ENCODE results near the gene FXYD2.

- no peak for TF ChIP-seq RNF219 (CRISPR knock-in tag; IDR thresholded peaks at IDR 0.05)
- TF ChIP-seq TRAFD1 (CRISPR knock-in tag; IDR thresholded peaks at IDR 0.05; ENCODE audit: borderline replicate concordance) = no peak
- TF ChIP-seq, protein P1, sequence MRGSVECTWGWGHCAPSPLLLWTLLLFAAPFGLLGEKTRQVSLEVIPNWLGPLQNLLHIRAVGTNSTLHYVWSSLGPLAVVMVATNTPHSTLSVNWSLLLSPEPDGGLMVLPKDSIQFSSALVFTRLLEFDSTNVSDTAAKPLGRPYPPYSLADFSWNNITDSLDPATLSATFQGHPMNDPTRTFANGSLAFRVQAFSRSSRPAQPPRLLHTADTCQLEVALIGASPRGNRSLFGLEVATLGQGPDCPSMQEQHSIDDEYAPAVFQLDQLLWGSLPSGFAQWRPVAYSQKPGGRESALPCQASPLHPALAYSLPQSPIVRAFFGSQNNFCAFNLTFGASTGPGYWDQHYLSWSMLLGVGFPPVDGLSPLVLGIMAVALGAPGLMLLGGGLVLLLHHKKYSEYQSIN (CRISPR knock-in tag; IDR thresholded peaks at IDR 0.05; ENCODE audit: borderline replicate concordance) = no peak
- TF ChIP-seq CSRNP1 (CRISPR knock-in tag; IDR thresholded peaks at IDR 0.05) = no peak
- TF ChIP-seq HNRNPUL1 (IDR thresholded peaks at IDR 0.05; ENCODE audit: low read depth, low read length) = no peak
- no peak for TF ChIP-seq KLF13 (CRISPR knock-in tag; IDR thresholded peaks at IDR 0.05)
- TF ChIP-seq BHLHE40 (IDR thresholded peaks at IDR 0.05; ENCODE audit: low read length) = no peak
- no peak for TF ChIP-seq KLF16 (CRISPR knock-in tag; IDR thresholded peaks at IDR 0.05)
- TF ChIP-seq, protein P2, sequence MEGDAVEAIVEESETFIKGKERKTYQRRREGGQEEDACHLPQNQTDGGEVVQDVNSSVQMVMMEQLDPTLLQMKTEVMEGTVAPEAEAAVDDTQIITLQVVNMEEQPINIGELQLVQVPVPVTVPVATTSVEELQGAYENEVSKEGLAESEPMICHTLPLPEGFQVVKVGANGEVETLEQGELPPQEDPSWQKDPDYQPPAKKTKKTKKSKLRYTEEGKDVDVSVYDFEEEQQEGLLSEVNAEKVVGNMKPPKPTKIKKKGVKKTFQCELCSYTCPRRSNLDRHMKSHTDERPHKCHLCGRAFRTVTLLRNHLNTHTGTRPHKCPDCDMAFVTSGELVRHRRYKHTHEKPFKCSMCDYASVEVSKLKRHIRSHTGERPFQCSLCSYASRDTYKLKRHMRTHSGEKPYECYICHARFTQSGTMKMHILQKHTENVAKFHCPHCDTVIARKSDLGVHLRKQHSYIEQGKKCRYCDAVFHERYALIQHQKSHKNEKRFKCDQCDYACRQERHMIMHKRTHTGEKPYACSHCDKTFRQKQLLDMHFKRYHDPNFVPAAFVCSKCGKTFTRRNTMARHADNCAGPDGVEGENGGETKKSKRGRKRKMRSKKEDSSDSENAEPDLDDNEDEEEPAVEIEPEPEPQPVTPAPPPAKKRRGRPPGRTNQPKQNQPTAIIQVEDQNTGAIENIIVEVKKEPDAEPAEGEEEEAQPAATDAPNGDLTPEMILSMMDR (CRISPR knock-in tag; IDR thresholded peaks at IDR 0.05) = no peak
- no peak for TF ChIP-seq POLR2AphosphoS5 (IDR thresholded peaks at IDR 0.05; ENCODE audit: low read depth, low read length)
- no peak for TF ChIP-seq MXI1 (IDR thresholded peaks at IDR 0.05; ENCODE audit: borderline replicate concordance, low read depth, low read length)
These were observed 32.3 kb downstream of the FXYD2 start for GRCh38 chr11:117792241-117792640.

All from HepG2 (cell line).